Naive B cell (primary cell): Measurements from ENCODE around the gene TASP1. TPM values are rescaled to one million over a fixed set of nuclear protein-coding genes. Genes with fewer than 3 reads are reported as not detected.
"Not testable (repeated sequence)": the region's sequence is repeated elsewhere in the genome, so short reads cannot be mapped to it uniquely, and the experiment has no call there.

ENCODE experiments used
- ATAC-seq, 2 donors: fragments of 150-1000 bp; cut with Tn5 transposase; 2 replicates each; pipeline ENCODE4 v1.10.0; 2021; ENCODE audit warnings: low read depth in 2 of 2, mild to moderate bottlenecking in 2 of 2, moderate library complexity in 2 of 2
- DNase-seq: peaks from one replicate; pipeline ENCODE4 v3.0.0; 2022
- H3K27ac Mint-ChIP-seq, 6 donors: one replicate each; pipeline ENCODE4 v1.8.0; 2020 to 2022; ENCODE audit warnings: mild to moderate bottlenecking in 6 of 6, mixed read lengths in 6 of 6, moderate library complexity in 5 of 6, inconsistent platforms in 2 of 6
- H3K27me3 Mint-ChIP-seq, 3 donors: one replicate each; pipeline ENCODE4 v1.8.0; 2021 to 2022; ENCODE audit warnings: mixed read lengths in 3 of 3, mild to moderate bottlenecking in 1 of 3
- H3K36me3 Mint-ChIP-seq, 2 donors: one replicate each; pipeline ENCODE4 v1.8.0; 2020 to 2022; ENCODE audit warnings: mixed read lengths in 2 of 2, inconsistent platforms in 1 of 2, mild to moderate bottlenecking in 1 of 2
- H3K4me1 Mint-ChIP-seq, 3 donors: one replicate each; pipeline ENCODE4 v1.8.0; 2020 to 2022; ENCODE audit warnings: mixed read lengths in 3 of 3, inconsistent platforms in 1 of 3, mild to moderate bottlenecking in 1 of 3, moderate library complexity in 1 of 3
- H3K4me3 Mint-ChIP-seq, 8 donors: one replicate each; pipeline ENCODE4 v1.8.0; 2020 to 2022; ENCODE audit warnings: mild to moderate bottlenecking in 8 of 8, mixed read lengths in 8 of 8, moderate library complexity in 8 of 8, inconsistent platforms in 2 of 8
- H3K9me3 Mint-ChIP-seq, 7 donors: one replicate each; pipeline ENCODE4 v1.8.0; 2020 to 2022; ENCODE audit warnings: mixed read lengths in 7 of 7, mild to moderate bottlenecking in 5 of 7, inconsistent platforms in 2 of 7, moderate library complexity in 1 of 7
- polyA plus RNA-seq, 6 donors: library from polyadenylated mRNA; unstranded; fragments of 300-500 nt; fragmentation: Illumina TruSeq; gene quantifications; one replicate each; pipeline ENCODE4 v1.2.3, GENCODE V29; 2021; ENCODE audit warnings: low read depth in 6 of 6

The TASP1 gene
- polyA plus RNA-seq, 6 donors from 2014 or later = 12.8 to 20.7 (median 15.0) TPM

DNA sequence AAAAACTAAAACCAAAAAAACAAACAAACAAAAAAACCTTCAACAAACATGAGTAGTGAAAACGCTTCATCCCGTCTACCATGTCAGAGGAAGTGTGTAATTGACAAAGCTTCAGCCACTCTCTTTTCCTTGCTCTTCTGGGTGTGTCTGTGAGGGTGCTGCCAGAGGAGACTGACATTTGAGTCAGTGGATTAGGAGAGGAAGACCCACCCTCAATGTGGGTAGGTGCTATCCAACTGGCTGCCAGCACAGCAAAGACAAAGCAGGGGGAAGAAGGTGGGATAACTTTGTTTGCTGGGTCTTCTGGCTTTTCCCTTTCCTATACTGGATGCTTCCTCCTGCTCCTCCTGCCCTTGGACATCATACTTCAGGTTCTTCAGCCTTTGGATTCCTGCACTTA is 145.6 kb downstream of the TASP1 start:
- ATAC-seq (no peak), DNase-seq (no peak)
- no peak overlapping the region for H3K27ac Mint-ChIP-seq
- no peaks in the 10 kb centered on the region for H3K4me1 Mint-ChIP-seq
- H3K4me3 Mint-ChIP-seq = no peak overlapping the region
- H3K27me3 Mint-ChIP-seq = no peaks in the 10 kb centered on the region
- H3K9me3 Mint-ChIP-seq = peaks cover 0 to 14% (median 5%) of the 10 kb centered on the region in 7 donors
- peaks cover 8 to 11% of the 10 kb centered on the region in 2 donors for H3K36me3 Mint-ChIP-seq

DNA sequence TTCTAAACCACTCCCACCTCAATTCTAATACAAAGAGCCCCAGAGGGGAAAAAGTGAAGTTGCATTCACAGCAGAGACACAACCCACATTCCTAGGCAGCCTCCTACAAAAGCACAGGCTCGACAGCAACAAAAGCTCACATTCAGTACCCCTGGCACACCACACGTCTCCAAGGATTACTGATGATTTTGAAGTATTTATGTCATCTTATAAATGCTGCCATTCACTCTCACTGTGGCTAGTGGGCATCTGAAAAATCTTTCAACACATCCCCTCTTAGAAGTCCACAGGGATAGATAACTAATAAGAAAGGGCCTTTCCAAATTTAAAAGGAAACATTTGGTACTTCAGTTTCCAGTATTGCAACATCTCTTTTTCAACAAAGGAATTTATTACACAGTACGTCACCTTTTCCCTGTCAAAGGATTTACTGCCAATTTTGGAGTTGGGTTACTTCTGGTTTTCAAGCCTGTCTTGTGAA is 146.7 kb downstream of the TASP1 start:
- Mint-ChIP-seq H3K27ac (no peak overlapping the region), H3K27me3 (no peaks in the 10 kb centered on the region), H3K36me3 (peaks cover 4 to 5% of the 10 kb centered on the region in 2 donors), H3K9me3 (peaks cover 0 to 4% (median 2%) of the 10 kb centered on the region in 7 donors), H3K4me3 (no peak overlapping the region), H3K4me1 (no peaks in the 10 kb centered on the region)
- DNase-seq (no peak), ATAC-seq (no peak)

DNA sequence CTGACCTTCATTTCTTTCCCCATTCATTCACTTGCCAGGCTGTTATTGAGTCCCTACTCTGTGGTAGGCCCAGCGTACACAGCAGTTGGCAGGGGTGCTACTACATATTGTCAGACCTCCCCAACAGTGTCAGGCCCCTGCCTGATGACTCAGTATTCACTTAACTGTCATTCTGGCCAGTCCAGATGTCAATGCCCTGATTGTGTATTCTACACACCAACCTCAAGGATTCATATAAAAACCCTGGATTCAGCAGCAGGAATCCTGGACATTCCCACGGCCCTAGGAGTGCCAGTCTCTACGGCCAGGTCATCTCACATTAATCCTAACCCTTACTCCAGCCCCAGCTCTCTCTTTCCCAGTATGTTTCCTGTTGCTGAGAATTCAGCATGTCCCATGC is 151.5 kb downstream of the TASP1 start:
- Mint-ChIP-seq H3K4me3 (no peak overlapping the region), H3K9me3 (peaks cover 0 to 4% (median 2%) of the 10 kb centered on the region in 7 donors), H3K4me1 (no peaks in the 10 kb centered on the region), H3K27ac (no peak overlapping the region), H3K27me3 (no peaks in the 10 kb centered on the region), H3K36me3 (peaks cover 6 to 14% of the 10 kb centered on the region in 2 donors)
- no peak for ATAC-seq
- DNase-seq = no peak

DNA sequence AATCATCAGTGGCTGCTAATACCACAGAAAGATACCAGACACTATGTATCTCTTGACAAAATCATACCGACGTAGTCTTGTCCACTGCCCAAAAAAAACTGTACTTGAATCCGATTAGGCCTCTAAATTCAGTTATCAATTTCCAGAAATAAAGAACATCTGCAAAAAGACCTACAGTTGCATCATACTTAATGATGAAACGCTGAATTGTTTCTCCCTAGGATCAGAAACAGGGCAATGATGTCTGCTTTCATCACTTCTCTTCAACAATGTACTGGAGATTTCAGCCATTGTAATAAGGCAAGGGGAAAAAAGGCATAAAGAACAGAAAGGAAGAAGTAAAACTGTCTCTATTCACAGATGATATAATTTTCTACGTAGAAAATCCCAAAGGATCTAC is 152.0 kb downstream of the TASP1 start:
- peaks cover 0 to 9% (median 5%) of the 10 kb centered on the region in 7 donors for H3K9me3 Mint-ChIP-seq
- no peaks in the 10 kb centered on the region for H3K27me3 Mint-ChIP-seq
- no peak overlapping the region for H3K4me3 Mint-ChIP-seq
- H3K27ac Mint-ChIP-seq = no peak overlapping the region
- ATAC-seq (no peak), DNase-seq (no peak)
- H3K36me3 Mint-ChIP-seq = peaks cover 11 to 19% of the 10 kb centered on the region in 2 donors
- no peaks in the 10 kb centered on the region for H3K4me1 Mint-ChIP-seq

GRCh38 chr20:13485576-13485975 is 153.2 kb downstream of the TASP1 start:
- no peaks in the 10 kb centered on the region for H3K4me1 Mint-ChIP-seq
- ATAC-seq (no peak), DNase-seq (no peak)
- no peaks in the 10 kb centered on the region for H3K27me3 Mint-ChIP-seq
- peaks cover 3 to 16% (median 8%) of the 10 kb centered on the region in 7 donors for H3K9me3 Mint-ChIP-seq
- no peak overlapping the region for H3K27ac Mint-ChIP-seq
- peaks cover 21 to 28% of the 10 kb centered on the region in 2 donors for H3K36me3 Mint-ChIP-seq
- H3K4me3 Mint-ChIP-seq = no peak overlapping the region

DNA sequence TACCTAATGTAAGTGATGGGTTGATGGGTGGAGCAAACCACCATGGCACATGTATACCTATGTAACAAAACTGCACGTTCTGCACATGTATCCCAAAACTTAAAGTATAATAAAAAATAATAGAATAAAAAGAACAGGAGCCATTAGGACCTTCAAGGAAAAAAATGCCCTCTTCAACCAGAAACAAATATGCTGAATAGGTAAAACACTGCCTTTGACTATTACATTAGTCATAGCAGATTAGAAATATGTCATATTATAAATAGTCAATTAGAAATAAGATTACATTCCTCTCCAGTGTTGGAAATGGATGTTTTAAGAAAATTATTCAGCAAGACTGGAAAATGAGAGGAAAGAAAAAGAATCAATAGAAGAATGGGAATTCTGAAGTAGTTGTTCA is 153.7 kb downstream of the TASP1 start:
- peaks cover 21 to 28% of the 10 kb centered on the region in 2 donors for H3K36me3 Mint-ChIP-seq
- not testable (repeated sequence) for H3K4me3 Mint-ChIP-seq, ATAC-seq, DNase-seq, H3K4me1 Mint-ChIP-seq, H3K27me3 Mint-ChIP-seq
- H3K27ac Mint-ChIP-seq = peak overlapping the region in 1 of 6 donors; percentile 55
- H3K9me3 Mint-ChIP-seq = peaks cover 3 to 16% (median 8%) of the 10 kb centered on the region in 7 donors

DNA sequence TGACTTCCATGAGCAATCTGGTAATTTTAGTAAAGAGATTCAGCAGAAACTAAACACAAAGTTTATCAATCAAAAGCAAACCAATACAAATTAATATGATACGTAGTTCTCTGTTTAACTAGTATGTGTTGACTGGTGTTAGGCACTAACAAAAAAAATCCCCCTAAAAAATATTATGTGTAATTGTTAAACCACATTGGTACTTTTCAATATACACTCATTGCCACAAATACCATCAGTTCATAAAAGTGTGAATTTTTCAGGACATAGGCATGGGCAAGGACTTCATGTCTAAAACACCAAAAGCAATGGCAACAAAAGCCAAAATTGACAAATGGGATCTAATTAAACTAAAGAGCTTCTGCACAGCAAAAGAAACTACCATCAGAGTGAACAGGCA is 155.3 kb downstream of the TASP1 start:
- H3K4me3 Mint-ChIP-seq, H3K4me1 Mint-ChIP-seq, DNase-seq, H3K27me3 Mint-ChIP-seq, H3K27ac Mint-ChIP-seq, ATAC-seq: not testable (repeated sequence)
- H3K36me3 Mint-ChIP-seq = peaks cover 21 to 28% of the 10 kb centered on the region in 2 donors
- H3K9me3 Mint-ChIP-seq = peaks cover 3 to 16% (median 8%) of the 10 kb centered on the region in 7 donors

DNA sequence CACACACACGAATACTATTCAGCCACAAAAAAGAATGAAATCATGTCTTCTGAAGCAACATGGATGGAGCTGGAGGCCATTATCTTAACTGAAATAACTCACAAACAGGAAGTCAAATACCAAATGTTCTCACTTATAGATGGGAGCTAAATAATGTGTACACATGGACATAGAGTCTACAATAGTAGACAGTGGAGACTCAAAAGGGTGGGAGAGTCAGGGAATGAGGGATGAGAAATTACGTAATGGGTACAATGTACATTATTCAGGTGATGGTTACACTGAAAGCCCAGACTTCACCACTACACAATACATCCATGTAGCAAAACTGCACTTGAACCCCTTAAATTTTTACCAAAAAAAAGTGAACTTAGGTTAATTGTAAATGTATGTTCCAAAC is 160.4 kb downstream of the TASP1 start:
- Mint-ChIP-seq H3K27me3 (no peaks in the 10 kb centered on the region), H3K4me3 (no peak overlapping the region), H3K4me1 (no peaks in the 10 kb centered on the region), H3K9me3 (peaks cover 3 to 20% (median 9%) of the 10 kb centered on the region in 7 donors), H3K36me3 (peaks cover 27 to 31% of the 10 kb centered on the region in 2 donors), H3K27ac (no peak overlapping the region)
- ATAC-seq = no peak
- DNase-seq = no peak

GRCh38 chr20:13474467-13474866 is 164.3 kb downstream of the TASP1 start:
- Mint-ChIP-seq H3K4me3 (no peak overlapping the region), H3K27me3 (no peaks in the 10 kb centered on the region), H3K4me1 (no peaks in the 10 kb centered on the region), H3K9me3 (peaks cover 0 to 12% (median 5%) of the 10 kb centered on the region in 7 donors), H3K36me3 (peaks cover 19 to 29% of the 10 kb centered on the region in 2 donors), H3K27ac (no peak overlapping the region)
- no peak for DNase-seq
- ATAC-seq = no peak

DNA sequence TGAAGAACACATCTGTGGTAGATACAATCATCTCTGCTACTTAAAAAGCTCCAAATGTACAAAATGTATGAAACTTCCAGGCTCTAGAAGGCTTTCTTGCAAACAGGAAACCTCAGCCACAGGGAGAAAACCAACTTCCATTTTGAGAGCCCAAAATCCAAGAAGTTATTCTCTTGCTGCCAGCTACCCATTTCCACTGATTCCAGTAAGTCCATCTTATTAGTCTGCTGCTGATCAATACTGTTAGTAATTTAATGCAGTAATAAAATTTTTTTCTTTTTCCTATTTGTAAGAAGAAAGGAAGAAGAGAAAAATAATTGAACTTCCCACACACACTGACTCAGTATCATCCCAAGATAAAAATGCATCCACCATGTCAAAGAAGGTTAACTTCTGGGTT is 169.5 kb downstream of the TASP1 start:
- H3K36me3 Mint-ChIP-seq = peaks cover 12 to 29% of the 10 kb centered on the region in 2 donors
- DNase-seq (no peak), ATAC-seq (no peak)
- no peaks in the 10 kb centered on the region for H3K27me3 Mint-ChIP-seq
- H3K27ac Mint-ChIP-seq = no peak overlapping the region
- peaks cover 0 to 12% (median 6%) of the 10 kb centered on the region in 7 donors for H3K9me3 Mint-ChIP-seq
- no peaks in the 10 kb centered on the region for H3K4me1 Mint-ChIP-seq
- H3K4me3 Mint-ChIP-seq = no peak overlapping the region

DNA sequence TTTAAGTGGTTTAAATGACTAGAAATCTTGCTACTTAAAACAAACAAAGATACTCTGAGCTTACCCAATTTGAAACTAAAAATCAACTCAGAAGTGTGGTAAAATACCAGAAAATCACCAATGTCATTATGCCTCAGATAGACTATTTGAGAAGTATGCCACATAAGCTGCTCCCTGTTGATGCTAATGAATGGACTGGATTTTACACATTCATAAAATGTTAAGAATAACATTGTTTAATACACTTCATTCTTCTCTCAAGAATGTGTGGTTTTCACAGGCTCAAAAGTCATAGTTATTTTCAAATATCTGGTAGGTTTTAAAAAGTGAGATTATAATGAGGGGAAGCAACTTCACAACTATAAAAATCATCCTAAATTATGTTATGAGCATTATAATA is 170.6 kb downstream of the TASP1 start:
- ATAC-seq = no peak
- Mint-ChIP-seq H3K4me3 (no peak overlapping the region), H3K27me3 (no peaks in the 10 kb centered on the region), H3K9me3 (peaks cover 0 to 10% (median 6%) of the 10 kb centered on the region in 7 donors), H3K36me3 (peaks cover 12 to 22% of the 10 kb centered on the region in 2 donors), H3K27ac (no peak overlapping the region), H3K4me1 (no peaks in the 10 kb centered on the region)
- DNase-seq = no peak

GRCh38 chr20:13464702-13465101 is 174.0 kb downstream of the TASP1 start:
- peaks cover 0 to 2% (median 0%) of the 10 kb centered on the region in 7 donors for H3K9me3 Mint-ChIP-seq
- H3K27ac Mint-ChIP-seq = peak overlapping the region in 1 of 6 donors; percentile 2
- H3K27me3 Mint-ChIP-seq = no peaks in the 10 kb centered on the region
- peaks cover 0 to under 1% of the 10 kb centered on the region in 2 donors for H3K36me3 Mint-ChIP-seq
- no peaks in the 10 kb centered on the region for H3K4me1 Mint-ChIP-seq
- DNase-seq (no peak), ATAC-seq (no peak)
- no peak overlapping the region for H3K4me3 Mint-ChIP-seq

DNA sequence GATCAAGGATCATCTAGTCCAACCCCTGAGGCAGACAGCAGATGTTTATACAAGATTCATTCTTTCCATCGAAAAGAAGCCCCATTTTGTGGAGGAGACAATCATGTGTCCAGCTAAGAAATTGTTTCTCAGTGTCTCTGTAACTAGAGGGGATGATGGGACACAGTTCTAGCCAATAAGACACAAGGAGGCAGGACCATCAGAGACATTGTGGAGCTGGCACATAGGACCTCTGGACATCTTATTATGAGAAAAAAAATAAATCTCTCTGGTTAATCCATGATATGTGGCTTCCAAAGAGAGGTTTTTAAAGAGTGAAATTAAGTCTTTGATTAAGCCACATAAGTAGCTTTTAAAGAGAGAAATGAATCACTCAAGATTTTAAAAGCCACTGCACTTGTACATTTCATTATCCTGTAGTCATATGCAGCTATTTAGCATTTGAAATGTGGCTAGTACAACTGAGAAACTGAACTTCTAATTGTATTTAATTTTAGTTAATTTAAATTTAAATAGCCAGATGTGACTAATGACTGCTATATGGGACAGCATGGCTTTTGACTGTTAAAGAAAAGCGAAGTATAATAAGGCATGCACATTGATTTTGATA is 176.8 kb downstream of the TASP1 start:
- Mint-ChIP-seq H3K27me3 (no peaks in the 10 kb centered on the region), H3K27ac (no peak overlapping the region), H3K36me3 (no peaks in the 10 kb centered on the region), H3K4me3 (no peak overlapping the region), H3K4me1 (no peaks in the 10 kb centered on the region), H3K9me3 (no peaks in the 10 kb centered on the region)
- DNase-seq = no peak
- no peak for ATAC-seq

GRCh38 chr20:13458860-13459451 is 179.8 kb downstream of the TASP1 start:
- DNase-seq (peak; percentile 0), ATAC-seq (peak in 1 of 2 donors; percentile 39)
- Mint-ChIP-seq H3K4me3 (no peak overlapping the region), H3K9me3 (no peaks in the 10 kb centered on the region), H3K36me3 (peaks cover 2 to 4% of the 10 kb centered on the region in 2 donors), H3K4me1 (no peaks in the 10 kb centered on the region), H3K27me3 (no peaks in the 10 kb centered on the region), H3K27ac (no peak overlapping the region)
